Measurements from ENCODE around the gene INHBC.
A peak's percentile ranks its signal among the peaks of the same experiment; 100 is the strongest.
"Not testable (repeated sequence)": the region's sequence is repeated elsewhere in the genome, so short reads cannot be mapped to it uniquely, and the experiment has no call there.

Gene INHBC

GRCh38 chr12:57429473-57430111, 5.0 kb upstream of the INHBC start:
- DNase-seq (ENCODE audit: low read depth), result no peak

GRCh38 chr12:57430112-57430930, 4.3 kb upstream of the INHBC start:
- DNase-seq (ENCODE audit: low read depth), result no peak

GRCh38 chr12:57430931-57431566, 3.5 kb upstream of the INHBC start, which contains the start of gene R3HDM2:
Gene R3HDM2 (minus strand): TSS chr12:57431043. CDS start chr12:57310428, 120,615 bp downstream.
- DNase-seq (ENCODE audit: low read depth), result peak; percentile 95

GRCh38 chr12:57431654-57432188, 2.9 kb upstream of the INHBC start:
- DNase-seq (ENCODE audit: low read depth), result no peak

- no peak for DNase-seq (ENCODE audit: low read depth)
Measured at GRCh38 chr12:57433370-57433769, 1.2 kb upstream of the INHBC start.

GRCh38 chr12:57435293-57435692, 709 bp downstream of the INHBC start:
- DNase-seq (ENCODE audit: low read depth), result no peak

- no peak for DNase-seq (ENCODE audit: low read depth)
Measured at GRCh38 chr12:57438400-57438799, 3.8 kb downstream of the INHBC start.

- DNase-seq (ENCODE audit: low read depth), result no peak
Measured at GRCh38 chr12:57439762-57440266, 5.2 kb downstream of the INHBC start.

- not testable (repeated sequence) for DNase-seq (ENCODE audit: low read depth)
Measured at GRCh38 chr12:57441393-57441792, 6.8 kb downstream of the INHBC start.

GRCh38 chr12:57441846-57442427, 7.4 kb downstream of the INHBC start:
- DNase-seq (ENCODE audit: low read depth), result no peak

GRCh38 chr12:57444337-57444736, 9.8 kb downstream of the INHBC start:
- DNase-seq (ENCODE audit: low read depth), result not testable (repeated sequence)

- DNase-seq (ENCODE audit: low read depth), result no peak
Measured at GRCh38 chr12:57444744-57445143, 10.2 kb downstream of the INHBC start.

GRCh38 chr12:57446292-57446960, 11.8 kb downstream of the INHBC start:
- no peak for DNase-seq (ENCODE audit: low read depth)

- DNase-seq (ENCODE audit: low read depth), result no peak
Measured at GRCh38 chr12:57448669-57449068, 14.1 kb downstream of the INHBC start.

GRCh38 chr12:57449375-57449774, 14.8 kb downstream of the INHBC start:
- DNase-seq (ENCODE audit: low read depth), result no peak

GRCh38 chr12:57450057-57450456, 15.5 kb downstream of the INHBC start:
- no peak for DNase-seq (ENCODE audit: low read depth)

- DNase-seq (ENCODE audit: low read depth), result no peak
Measured at GRCh38 chr12:57451233-57451778, 16.7 kb downstream of the INHBC start.

- DNase-seq (ENCODE audit: low read depth), result no peak
Measured at GRCh38 chr12:57452181-57452936, 17.8 kb downstream of the INHBC start.

- DNase-seq (ENCODE audit: low read depth), result no peak
Measured at GRCh38 chr12:57452937-57453509, 18.4 kb downstream of the INHBC start.

- DNase-seq (ENCODE audit: low read depth), result no peak
Measured at GRCh38 chr12:57454213-57454565, 19.6 kb downstream of the INHBC start.

Data from activated T-cell treated with anti-CD3 and anti-CD28 coated beads for 24 hours (primary cell).